Measurements from ENCODE around the gene POTEI.
"Not testable (repeated sequence)": the region's sequence is repeated elsewhere in the genome, so short reads cannot be mapped to it uniquely, and the experiment has no call there.

The POTEI gene

GRCh38 chr2:130418845-130419244, 90.3 kb downstream of the POTEI start:
- not testable (repeated sequence) for H3K4me3 Mint-ChIP-seq; H3K36me3 Mint-ChIP-seq; DNase-seq (ENCODE audit: low spot score in 2 of 2); H3K4me1 Mint-ChIP-seq; H3K27me3 Mint-ChIP-seq; H3K27ac Mint-ChIP-seq; H3K9me3 Mint-ChIP-seq; ATAC-seq (ENCODE audit: low read depth)

DNA sequence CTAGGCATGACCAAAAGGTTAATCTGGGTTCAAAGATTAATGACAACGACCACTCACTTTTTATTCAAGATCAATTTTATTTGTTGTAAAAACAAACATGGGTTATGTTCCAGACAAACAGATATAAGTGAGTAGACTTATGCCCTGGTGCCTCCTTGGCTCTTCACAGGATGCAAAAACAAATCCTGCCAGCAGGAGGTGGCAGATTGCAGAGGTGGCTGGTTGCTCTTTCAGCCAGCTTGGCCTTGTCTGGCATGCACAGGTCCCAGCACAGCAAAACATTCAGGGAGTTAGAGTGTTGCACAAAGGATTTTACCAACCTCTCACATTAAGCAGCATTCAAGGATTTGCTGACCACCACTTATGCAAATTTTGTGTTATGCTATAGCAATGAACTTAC, 92.4 kb downstream of the POTEI start:
- not testable (repeated sequence) for H3K4me1 Mint-ChIP-seq; H3K27ac Mint-ChIP-seq; H3K4me3 Mint-ChIP-seq; DNase-seq (ENCODE audit: low spot score in 2 of 2); H3K36me3 Mint-ChIP-seq; ATAC-seq (ENCODE audit: low read depth); H3K27me3 Mint-ChIP-seq; H3K9me3 Mint-ChIP-seq
